ENCODE measurements around the gene PPT1.

- TF ChIP-seq CTCF (IDR thresholded peaks at IDR 0.05) (no peak), POLR2AphosphoS5 (IDR thresholded peaks at IDR 0.05) (no peak), POLR2A (IDR thresholded peaks at IDR 0.05) (no peak)
Observed at GRCh38 chr1:40067851-40068250, 29.2 kb downstream of the PPT1 start.

All from prostate gland (tissue), 2 donors.